Measurements from ENCODE around the gene CRYM.

The CRYM gene

GRCh38 chr16:21284414-21284813, 6.3 kb upstream of the CRYM start:
- DNase-seq (ENCODE audit: low read depth) = no peak
- TF ChIP-seq, protein P1, sequence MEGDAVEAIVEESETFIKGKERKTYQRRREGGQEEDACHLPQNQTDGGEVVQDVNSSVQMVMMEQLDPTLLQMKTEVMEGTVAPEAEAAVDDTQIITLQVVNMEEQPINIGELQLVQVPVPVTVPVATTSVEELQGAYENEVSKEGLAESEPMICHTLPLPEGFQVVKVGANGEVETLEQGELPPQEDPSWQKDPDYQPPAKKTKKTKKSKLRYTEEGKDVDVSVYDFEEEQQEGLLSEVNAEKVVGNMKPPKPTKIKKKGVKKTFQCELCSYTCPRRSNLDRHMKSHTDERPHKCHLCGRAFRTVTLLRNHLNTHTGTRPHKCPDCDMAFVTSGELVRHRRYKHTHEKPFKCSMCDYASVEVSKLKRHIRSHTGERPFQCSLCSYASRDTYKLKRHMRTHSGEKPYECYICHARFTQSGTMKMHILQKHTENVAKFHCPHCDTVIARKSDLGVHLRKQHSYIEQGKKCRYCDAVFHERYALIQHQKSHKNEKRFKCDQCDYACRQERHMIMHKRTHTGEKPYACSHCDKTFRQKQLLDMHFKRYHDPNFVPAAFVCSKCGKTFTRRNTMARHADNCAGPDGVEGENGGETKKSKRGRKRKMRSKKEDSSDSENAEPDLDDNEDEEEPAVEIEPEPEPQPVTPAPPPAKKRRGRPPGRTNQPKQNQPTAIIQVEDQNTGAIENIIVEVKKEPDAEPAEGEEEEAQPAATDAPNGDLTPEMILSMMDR (IDR thresholded peaks at IDR 0.05; ENCODE audit: low read depth, low read length, missing control alignments) = no peak
- H3K4me3 ChIP-seq (ENCODE audit: low read depth, low read length) = peak overlapping the region; percentile 49; the same call in 1 of the 2 replicates

- H3K4me3 ChIP-seq (ENCODE audit: low read depth, low read length) = peak overlapping the region; percentile 49
- no peak for DNase-seq (ENCODE audit: low read depth)
- TF ChIP-seq, protein P1 (IDR thresholded peaks at IDR 0.05; ENCODE audit: low read depth, low read length, missing control alignments) = peak; percentile 32
Observed at GRCh38 chr16:21283521-21284289, 5.6 kb upstream of the CRYM start.

DNA sequence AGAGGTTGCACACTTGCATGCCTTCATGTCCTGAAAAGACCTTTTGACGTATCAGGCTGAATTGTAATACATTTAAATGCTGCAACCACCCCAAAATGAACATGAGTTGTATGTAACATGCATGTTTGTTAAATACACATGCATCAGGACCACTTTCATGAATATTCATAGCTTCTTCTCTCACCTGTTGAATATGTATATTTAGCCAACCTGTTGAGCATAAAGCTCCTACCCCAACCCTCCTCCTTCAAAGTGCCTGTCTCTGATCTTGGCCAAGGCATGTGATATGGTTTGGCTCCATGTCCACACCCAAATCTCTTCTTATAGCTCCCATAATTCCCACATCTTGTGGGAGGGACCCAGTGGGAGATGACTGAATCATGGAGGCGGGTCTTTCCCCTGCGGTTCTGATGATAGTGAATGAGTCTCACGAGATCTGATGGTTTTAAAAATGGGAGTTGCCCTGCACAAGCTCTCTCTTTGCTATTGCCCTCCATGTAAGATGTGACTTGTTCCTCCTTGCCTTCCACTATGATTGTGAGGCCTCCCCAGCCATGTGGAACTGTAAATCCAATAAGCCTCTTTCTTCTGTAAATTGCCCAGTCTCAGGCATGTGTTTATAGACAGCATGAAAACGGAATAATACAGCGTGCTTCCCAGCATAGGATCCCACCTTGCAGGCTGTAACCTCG, 3.8 kb upstream of the CRYM start:
- TF ChIP-seq, protein P1 (IDR thresholded peaks at IDR 0.05; ENCODE audit: low read depth, low read length, missing control alignments) = no peak
- no peak overlapping the region for H3K4me3 ChIP-seq (ENCODE audit: low read depth, low read length)
- DNase-seq (ENCODE audit: low read depth) = no peak

DNA sequence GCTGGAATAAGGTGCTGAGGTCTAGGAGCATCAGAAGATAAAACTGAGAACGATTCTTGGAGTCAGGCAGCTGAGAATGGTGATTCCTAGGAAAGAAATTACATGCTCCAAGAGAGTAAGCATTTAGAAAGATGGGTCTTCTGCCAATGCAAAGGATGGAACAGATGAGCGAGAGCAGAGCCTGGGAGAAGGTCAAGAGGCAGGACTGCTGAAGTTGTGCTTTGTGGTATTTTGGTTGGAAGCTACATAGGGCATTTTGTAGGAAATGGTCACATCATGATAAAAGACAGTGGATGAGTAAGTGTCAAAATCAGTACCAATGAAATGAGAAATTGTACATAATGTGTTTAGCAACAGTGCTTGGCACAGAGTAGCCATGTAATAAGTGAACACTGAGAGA, 1.4 kb upstream of the CRYM start:
- no peak for DNase-seq (ENCODE audit: low read depth)
- no peak overlapping the region for H3K4me3 ChIP-seq (ENCODE audit: low read depth, low read length)
- TF ChIP-seq, protein P1 (IDR thresholded peaks at IDR 0.05; ENCODE audit: low read depth, low read length, missing control alignments) = no peak

GRCh38 chr16:21277045-21277926, 804 bp downstream of the CRYM start:
- H3K4me3 ChIP-seq (ENCODE audit: low read depth, low read length) = peak overlapping the region; percentile 48; the same call in 1 of the 2 replicates
- TF ChIP-seq, protein P1 (IDR thresholded peaks at IDR 0.05; ENCODE audit: low read depth, low read length, missing control alignments) = no peak
- DNase-seq (ENCODE audit: low read depth) = no peak

GRCh38 chr16:21276090-21276489, 2.0 kb downstream of the CRYM start:
- DNase-seq (ENCODE audit: low read depth) = no peak
- TF ChIP-seq, protein P1 (IDR thresholded peaks at IDR 0.05; ENCODE audit: low read depth, low read length, missing control alignments) = no peak
- no peak overlapping the region for H3K4me3 ChIP-seq (ENCODE audit: low read depth, low read length)

Measured in GM12864 (cell line).